Stimulated activated CD8-positive, alpha-beta memory T cell treated with anti-CD3 and anti-CD28 coated beads, Interleukin-15, amount 100 ng/mL, for 24 hours (primary cell): ENCODE data around the gene AOAH.
"Not testable (repeated sequence)": the region's sequence is repeated elsewhere in the genome, so short reads cannot be mapped to it uniquely, and the experiment has no call there.

Experiments used
- DNase-seq: peaks from one replicate; pipeline ENCODE4 v3.0.0-alpha.2; 2020; ENCODE audit warnings: low read depth

AOAH gene

DNA sequence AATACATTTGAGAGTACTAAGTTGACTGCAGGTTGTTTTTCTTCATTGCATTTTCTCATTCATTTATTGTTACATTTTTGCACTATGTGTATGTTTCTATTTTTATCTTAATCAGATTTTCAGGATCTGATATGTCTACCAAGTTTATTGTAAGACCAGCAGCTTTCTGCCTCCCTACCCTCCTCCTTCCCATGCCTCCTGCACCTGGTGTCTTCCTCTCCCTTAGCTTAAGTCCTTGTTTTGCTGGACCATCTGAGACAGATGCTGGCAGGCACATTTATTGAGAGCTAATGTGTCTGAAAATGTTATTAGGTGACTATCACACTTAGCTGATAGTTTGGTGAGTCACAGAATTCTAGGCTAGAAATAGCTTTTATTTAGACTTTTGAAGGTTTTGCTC is 255.1 kb downstream of the AOAH start:
- DNase-seq: no peak

DNA sequence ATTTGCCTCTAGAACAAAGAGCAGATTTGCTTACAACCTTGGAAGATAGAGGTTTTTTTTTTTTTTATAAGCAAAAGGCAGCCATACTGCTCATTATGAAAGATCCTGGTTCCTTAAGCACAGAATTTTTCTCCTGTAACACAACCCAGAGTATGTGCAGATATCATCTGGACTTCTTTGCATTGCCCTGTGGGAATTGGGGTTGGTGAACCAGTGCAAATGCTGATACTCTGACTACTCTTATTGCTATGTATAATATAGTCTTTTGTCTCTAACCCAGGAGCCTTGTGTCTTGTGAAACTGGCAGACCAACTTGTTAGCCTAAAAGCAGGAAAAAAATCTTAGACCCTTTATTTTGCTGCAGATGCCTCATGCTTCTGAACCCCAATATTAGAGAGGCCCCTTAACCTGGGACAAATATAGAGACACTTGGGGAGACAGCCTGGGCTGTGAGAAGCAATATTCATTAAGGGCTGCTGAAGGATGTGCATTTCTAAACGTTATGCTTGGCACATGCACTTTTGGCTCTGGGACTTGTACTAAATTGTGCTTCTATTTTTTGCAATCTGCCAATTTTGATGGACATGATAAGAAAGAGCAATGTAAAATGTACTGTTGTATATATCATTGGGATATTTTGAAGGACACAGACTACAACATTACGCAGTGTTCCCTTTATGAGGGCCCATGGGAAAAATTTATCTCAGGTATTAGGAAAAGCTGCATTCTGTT is 255.8 kb downstream of the AOAH start:
- no peak for DNase-seq

DNA sequence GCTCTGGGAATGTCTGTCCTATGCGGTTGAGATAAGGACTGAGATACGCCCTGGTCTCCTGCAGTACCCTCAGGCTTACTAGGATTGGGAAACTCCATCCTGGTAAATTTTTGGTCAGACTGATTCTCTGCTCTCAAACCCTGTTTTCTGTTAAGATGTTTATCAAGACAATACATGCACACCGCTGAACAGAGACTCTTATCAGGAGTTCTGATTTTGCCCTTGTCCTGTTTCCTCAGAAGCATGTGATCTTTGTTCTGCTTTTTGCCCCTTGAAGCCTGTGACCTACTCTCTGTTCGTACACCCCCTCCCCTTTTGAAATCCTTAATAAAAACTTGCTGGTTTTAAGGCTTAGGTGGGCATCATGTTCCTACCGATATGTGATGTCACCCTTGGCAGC is 258.3 kb downstream of the AOAH start:
- DNase-seq: not testable (repeated sequence)

DNA sequence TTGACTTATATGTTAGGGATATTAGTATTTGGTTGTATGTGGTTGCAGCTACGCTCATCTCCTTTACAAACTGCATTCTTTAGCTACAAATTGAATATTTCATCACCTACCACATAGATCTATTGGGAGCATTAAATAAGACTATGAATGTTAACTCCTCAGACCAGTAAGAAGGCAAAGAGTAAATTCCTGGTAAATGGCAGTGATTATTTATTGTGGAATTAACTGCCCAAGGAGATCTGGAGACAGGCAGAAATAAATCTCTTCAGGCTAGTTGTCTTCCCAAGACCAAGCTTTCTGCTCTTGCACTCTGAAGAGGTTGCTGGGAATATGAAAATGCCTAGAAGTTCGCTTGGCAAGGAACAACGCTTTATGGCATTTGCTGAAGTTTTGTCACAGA is 260.0 kb downstream of the AOAH start:
- DNase-seq: no peak
